Uterus (tissue), 4 donors: Measurements from ENCODE around the gene LINS1. TPM values are rescaled to one million over a fixed set of nuclear protein-coding genes. Genes with fewer than 3 reads are reported as not detected.

Source experiments
- DNase-seq, 2 donors: peaks; one replicate each; pipeline ENCODE4 v3.0.0-alpha.2; 2019 to 2020
- H3K27ac ChIP-seq, 2 donors: fragments of 200-600 bp; sonication (generic); 1 replicate in 1 of 2; 2 replicates in 1 of 2; pipeline ENCODE4 v1.5.1; 2016 to 2018
- H3K27me3 ChIP-seq, 2 donors: fragments of 200-600 bp; sonication (generic); one replicate each; pipeline ENCODE4 v1.5.1; 2018 to 2019; ENCODE audit warnings: control low read depth in 1 of 2
- H3K36me3 ChIP-seq, 2 donors: fragments of 200-600 bp; sonication (generic); one replicate each; pipeline ENCODE4 v1.5.1; 2019; ENCODE audit warnings: control low read depth in 1 of 2
- H3K4me1 ChIP-seq, 2 donors: fragments of 200-600 bp; sonication (generic); one replicate each; pipeline ENCODE4 v1.5.1; 2018 to 2019; ENCODE audit warnings: control low read depth in 1 of 2
- H3K4me3 ChIP-seq, 2 donors: fragments of 200-600 bp; sonication (generic); 1 replicate in 1 of 2; 2 replicates in 1 of 2; pipeline ENCODE4 v1.5.1; 2018 to 2019; ENCODE audit warnings: mild to moderate bottlenecking in 1 of 2
- H3K9me3 ChIP-seq, 2 donors: fragments of 200-600 bp; sonication (generic); one replicate each; pipeline ENCODE4 v1.5.1; 2019; ENCODE audit warnings: control low read depth in 1 of 2
- POLR2A ChIP-seq, 2 donors: fragments of 450-650 bp; IDR thresholded peaks; one replicate each; pipeline ENCODE4 v1.6.1; 2016; ENCODE audit warnings: antibody characterized with exemption in 2 of 2, mild to moderate bottlenecking in 1 of 2, moderate library complexity in 1 of 2
- intact Hi-C: fragments of 100-400 bp; cut with DNase I; formaldehyde crosslinking; loops from one replicate; pipeline ENCODE4 v1.15.1; 2023; ENCODE audit warnings: low total_unique reads
- total RNA-seq, 4 donors: library from RNA; depleted of rRNA in 3 of 4; stranded (reverse); fragments of >200 nt in 3 of 4; gene quantifications; one replicate each; pipeline versions ENCODE4 v1.1.0 to v1.2.4, GENCODE V29; 2014 to 2023
- TF ChIP-seq, protein P1 (sequence below), 4 experiments: fragments of 200-600 bp in 2 of 4; fragments of 450-650 bp in 2 of 4; sonication (generic) in 2 of 4; IDR thresholded peaks; one replicate each; pipeline ENCODE4 v1.5.1; 2016 to 2019; ENCODE audit warnings: antibody characterized with exemption in 4 of 4, mild to moderate bottlenecking in 2 of 4, moderate library complexity in 1 of 4
- donor health status: DM: yes; HTN: yes; CAD: no.

The LINS1 gene
- total RNA-seq: 100 to 1,000 TPM in 1 of 4 donors, 10 to 100 TPM in 3; 17.4 to 108 (median 52.8) TPM

- H3K27ac ChIP-seq: peak within 1 kb of the TSS; percentile 85 to 86
- TF ChIP-seq POLR2A (IDR thresholded peaks at IDR 0.05): peak in 1 of 2 donors; percentile 36
- TF ChIP-seq, protein P1, sequence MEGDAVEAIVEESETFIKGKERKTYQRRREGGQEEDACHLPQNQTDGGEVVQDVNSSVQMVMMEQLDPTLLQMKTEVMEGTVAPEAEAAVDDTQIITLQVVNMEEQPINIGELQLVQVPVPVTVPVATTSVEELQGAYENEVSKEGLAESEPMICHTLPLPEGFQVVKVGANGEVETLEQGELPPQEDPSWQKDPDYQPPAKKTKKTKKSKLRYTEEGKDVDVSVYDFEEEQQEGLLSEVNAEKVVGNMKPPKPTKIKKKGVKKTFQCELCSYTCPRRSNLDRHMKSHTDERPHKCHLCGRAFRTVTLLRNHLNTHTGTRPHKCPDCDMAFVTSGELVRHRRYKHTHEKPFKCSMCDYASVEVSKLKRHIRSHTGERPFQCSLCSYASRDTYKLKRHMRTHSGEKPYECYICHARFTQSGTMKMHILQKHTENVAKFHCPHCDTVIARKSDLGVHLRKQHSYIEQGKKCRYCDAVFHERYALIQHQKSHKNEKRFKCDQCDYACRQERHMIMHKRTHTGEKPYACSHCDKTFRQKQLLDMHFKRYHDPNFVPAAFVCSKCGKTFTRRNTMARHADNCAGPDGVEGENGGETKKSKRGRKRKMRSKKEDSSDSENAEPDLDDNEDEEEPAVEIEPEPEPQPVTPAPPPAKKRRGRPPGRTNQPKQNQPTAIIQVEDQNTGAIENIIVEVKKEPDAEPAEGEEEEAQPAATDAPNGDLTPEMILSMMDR (IDR thresholded peaks at IDR 0.05): peak in 3 of 4 experiments; percentile 5 to 30 (median 23)
- H3K4me1 ChIP-seq: peaks cover 0 to 17% of the 10 kb centered on the region in 2 donors
- intact Hi-C loops: no loop called here
- H3K9me3 ChIP-seq: no peaks in the 10 kb centered on the region
- H3K36me3 ChIP-seq: no peaks in the 10 kb centered on the region
- DNase-seq: peak; percentile 100
- H3K27me3 ChIP-seq: no peaks in the 10 kb centered on the region
- H3K4me3 ChIP-seq: peak within 1 kb of the TSS; percentile 79 to 99
These were observed at the start of gene LINS1, which contains the start of gene ASB7 for GRCh38 chr15:100602064-100602822. Gene LINS1, minus strand, starts transcription at chr15:100602184. Its CDS starts 21,342 bp downstream, at chr15:100580842. Gene ASB7, plus strand, starts transcription at chr15:100602589. Its CDS starts 9,628 bp downstream, at chr15:100612217.

DNA sequence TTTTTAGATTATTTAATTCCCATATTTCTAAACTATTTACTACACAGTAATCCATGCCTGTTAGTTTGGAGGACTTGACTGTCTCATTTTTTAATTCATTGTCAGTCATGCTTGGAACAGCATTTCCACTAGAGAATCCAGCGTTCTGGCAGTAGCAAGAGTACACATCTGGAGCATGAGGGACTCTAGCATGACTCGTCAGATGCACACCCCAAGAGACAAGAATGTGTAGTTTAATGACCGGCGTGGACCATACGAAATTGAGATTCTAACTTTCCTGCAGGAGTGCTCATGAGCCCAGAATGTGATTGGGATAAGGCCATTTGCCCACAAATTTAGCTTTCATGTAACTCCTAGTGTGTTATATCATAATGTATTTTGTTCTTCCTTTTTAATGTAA lies 49.3 kb upstream of the LINS1 start:
- no peaks in the 10 kb centered on the region for H3K4me1 ChIP-seq
- no peaks in the 10 kb centered on the region for H3K36me3 ChIP-seq
- TF ChIP-seq POLR2A (IDR thresholded peaks at IDR 0.05): no peak
- TF ChIP-seq, protein P1 (IDR thresholded peaks at IDR 0.05): no peak
- no peaks in the 10 kb centered on the region for H3K9me3 ChIP-seq
- no peak overlapping the region for H3K27ac ChIP-seq
- intact Hi-C loops: no loop called here
- H3K27me3 ChIP-seq: no peaks in the 10 kb centered on the region
- no peak for DNase-seq
- no peak overlapping the region for H3K4me3 ChIP-seq

DNA sequence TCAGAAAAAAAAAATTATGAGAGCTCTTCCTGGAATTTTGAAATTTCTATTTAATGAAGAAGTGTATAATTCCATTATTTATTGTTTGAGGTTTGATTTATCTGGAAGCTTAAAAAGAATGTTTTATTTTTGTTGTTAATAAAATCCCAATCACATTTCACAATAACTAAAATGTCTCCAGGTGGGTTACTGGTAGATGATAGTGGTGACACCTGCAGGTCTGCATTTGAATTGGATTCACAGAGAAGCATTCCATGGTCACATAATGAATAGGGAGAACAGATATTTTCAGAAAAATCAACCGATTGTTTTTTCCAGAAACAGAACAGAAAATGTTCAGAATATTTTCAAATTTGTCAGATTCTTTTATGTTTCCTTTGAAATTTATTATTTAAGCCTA lies 48.7 kb upstream of the LINS1 start:
- no peaks in the 10 kb centered on the region for H3K4me1 ChIP-seq

DNA sequence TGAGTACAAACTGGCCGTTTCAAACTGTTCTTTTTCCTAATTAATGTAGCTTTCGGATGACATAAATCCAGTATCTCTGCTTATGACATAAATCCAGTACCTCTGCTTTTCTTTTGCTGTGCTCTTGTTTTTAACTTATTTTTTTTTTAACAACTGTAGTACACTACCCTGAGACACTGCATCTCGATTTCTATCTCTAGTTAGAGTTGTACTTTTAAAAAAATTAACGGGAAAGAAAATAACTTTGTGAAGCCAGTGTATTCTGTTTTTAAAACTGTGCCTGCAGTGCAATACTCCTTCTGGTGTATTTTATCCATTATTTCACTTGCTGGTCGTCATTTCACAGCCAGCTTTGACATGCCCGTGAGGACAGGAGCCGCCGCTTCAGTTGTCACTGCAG lies 47.0 kb upstream of the LINS1 start:
- no peaks in the 10 kb centered on the region for H3K27me3 ChIP-seq
- no peak for DNase-seq
- no peaks in the 10 kb centered on the region for H3K4me1 ChIP-seq
- no peak for TF ChIP-seq POLR2A (IDR thresholded peaks at IDR 0.05)
- TF ChIP-seq, protein P1 (IDR thresholded peaks at IDR 0.05): no peak
- no peaks in the 10 kb centered on the region for H3K9me3 ChIP-seq
- H3K36me3 ChIP-seq: no peaks in the 10 kb centered on the region
- no peak overlapping the region for H3K4me3 ChIP-seq
- intact Hi-C loops: no loop called here
- H3K27ac ChIP-seq: no peak overlapping the region

More for the DNA sequence above, 48.7 kb upstream of the LINS1 start:
- TF ChIP-seq, protein P1 (IDR thresholded peaks at IDR 0.05): no peak
- TF ChIP-seq POLR2A (IDR thresholded peaks at IDR 0.05): no peak
- Histone ChIP-seq H3K27ac (no peak overlapping the region), H3K9me3 (no peaks in the 10 kb centered on the region), H3K27me3 (no peaks in the 10 kb centered on the region), H3K4me3 (no peak overlapping the region), H3K36me3 (no peaks in the 10 kb centered on the region)
- no peak for DNase-seq
- intact Hi-C loops: no loop called here

GRCh38 chr15:100645671-100646070 lies 43.7 kb upstream of the LINS1 start:
- intact Hi-C loops: no loop called here
- no peak overlapping the region for H3K27ac ChIP-seq

More at GRCh38 chr15:100645671-100646070, 43.7 kb upstream of the LINS1 start:
- no peak for DNase-seq
- no peaks in the 10 kb centered on the region for H3K4me1 ChIP-seq
- H3K4me3 ChIP-seq: no peak overlapping the region
- H3K27me3 ChIP-seq: no peaks in the 10 kb centered on the region
- H3K36me3 ChIP-seq: no peaks in the 10 kb centered on the region
- H3K9me3 ChIP-seq: no peaks in the 10 kb centered on the region
- TF ChIP-seq, protein P1 (IDR thresholded peaks at IDR 0.05): no peak
- no peak for TF ChIP-seq POLR2A (IDR thresholded peaks at IDR 0.05)
